GM13976 (cell line): Measurements from ENCODE around the gene TBCK.

Experiments used
- DNase-seq: peaks from one replicate; pipeline ENCODE4 v3.0.0; 2012; ENCODE audit warnings: low spot score
- in situ Hi-C: fragments of 300-500 bp; cut with MboI; formaldehyde crosslinking; loops from one replicate; pipeline ENCODE4 v1.12.0; 2022; ENCODE audit warnings: low sequenced_read_pairs, mixed read lengths, inconsistent platforms; ENCODE audit not compliant: unreplicated experiment
- TF ChIP-seq, protein P1 (sequence below): IDR thresholded peaks from 2 replicates; pipeline ENCODE4 v1.5.1; 2012; ENCODE audit warnings: borderline replicate concordance, mild to moderate bottlenecking; ENCODE audit not compliant: insufficient read depth; ENCODE audit errors: extremely low read depth, missing control alignments, control extremely low read depth

The TBCK gene

GRCh38 chr4:106035204-106035603 lies 280.8 kb downstream of the TBCK start:
- in situ Hi-C loops, result no loop called here
- TF ChIP-seq, protein P1, sequence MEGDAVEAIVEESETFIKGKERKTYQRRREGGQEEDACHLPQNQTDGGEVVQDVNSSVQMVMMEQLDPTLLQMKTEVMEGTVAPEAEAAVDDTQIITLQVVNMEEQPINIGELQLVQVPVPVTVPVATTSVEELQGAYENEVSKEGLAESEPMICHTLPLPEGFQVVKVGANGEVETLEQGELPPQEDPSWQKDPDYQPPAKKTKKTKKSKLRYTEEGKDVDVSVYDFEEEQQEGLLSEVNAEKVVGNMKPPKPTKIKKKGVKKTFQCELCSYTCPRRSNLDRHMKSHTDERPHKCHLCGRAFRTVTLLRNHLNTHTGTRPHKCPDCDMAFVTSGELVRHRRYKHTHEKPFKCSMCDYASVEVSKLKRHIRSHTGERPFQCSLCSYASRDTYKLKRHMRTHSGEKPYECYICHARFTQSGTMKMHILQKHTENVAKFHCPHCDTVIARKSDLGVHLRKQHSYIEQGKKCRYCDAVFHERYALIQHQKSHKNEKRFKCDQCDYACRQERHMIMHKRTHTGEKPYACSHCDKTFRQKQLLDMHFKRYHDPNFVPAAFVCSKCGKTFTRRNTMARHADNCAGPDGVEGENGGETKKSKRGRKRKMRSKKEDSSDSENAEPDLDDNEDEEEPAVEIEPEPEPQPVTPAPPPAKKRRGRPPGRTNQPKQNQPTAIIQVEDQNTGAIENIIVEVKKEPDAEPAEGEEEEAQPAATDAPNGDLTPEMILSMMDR, result no peak
- no peak for DNase-seq

DNA sequence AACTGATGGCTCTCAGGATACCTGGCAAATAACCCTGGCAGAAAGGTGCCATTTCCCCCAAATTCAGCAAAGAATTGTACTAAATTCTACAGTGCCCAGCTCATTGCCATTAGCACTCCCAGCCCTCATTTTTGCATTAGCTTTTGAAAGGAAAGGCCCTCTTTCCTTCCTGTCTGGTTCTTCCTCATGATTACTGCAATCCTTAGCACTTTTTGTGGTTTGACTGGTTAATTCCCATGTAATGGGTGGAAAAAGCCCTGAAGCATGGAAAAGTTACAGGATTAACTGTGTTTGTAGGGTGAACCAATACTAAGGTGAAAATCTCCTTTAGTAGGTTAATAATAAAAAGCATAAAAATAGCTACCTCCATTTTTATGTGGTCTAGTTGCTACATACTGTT lies 281.3 kb downstream of the TBCK start:
- DNase-seq, result no peak
- in situ Hi-C loops, result no loop called here
- TF ChIP-seq, protein P1, result no peak

- in situ Hi-C loops, result no loop called here
- DNase-seq, result no peak
- TF ChIP-seq, protein P1, result no peak
These were observed 281.8 kb downstream of the TBCK start for GRCh38 chr4:106034220-106034619.

DNA sequence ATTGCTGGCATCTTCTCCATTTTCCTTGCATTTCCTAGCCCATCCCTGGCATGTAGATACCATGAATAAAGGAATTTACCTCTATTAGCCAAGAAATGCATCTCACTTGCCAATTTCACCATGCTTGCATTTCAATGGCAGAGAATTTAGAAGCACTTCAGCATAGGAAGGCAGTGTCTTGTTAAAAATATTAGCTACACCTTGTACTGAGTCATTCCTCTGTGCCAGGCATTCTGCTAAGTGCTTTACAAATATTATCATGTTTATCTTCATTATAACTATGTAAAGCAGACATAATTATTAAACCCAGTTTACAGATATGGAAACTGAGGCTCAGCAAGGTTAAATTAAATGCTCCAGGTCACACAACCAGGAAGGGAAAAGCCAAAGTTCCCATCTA lies 282.5 kb downstream of the TBCK start:
- DNase-seq, result no peak
- in situ Hi-C loops, result no loop called here
- TF ChIP-seq, protein P1, result no peak

GRCh38 chr4:106032851-106033286 lies 283.1 kb downstream of the TBCK start:
- TF ChIP-seq, protein P1, result no peak
- DNase-seq, result no peak
- in situ Hi-C loops, result no loop called here

DNA sequence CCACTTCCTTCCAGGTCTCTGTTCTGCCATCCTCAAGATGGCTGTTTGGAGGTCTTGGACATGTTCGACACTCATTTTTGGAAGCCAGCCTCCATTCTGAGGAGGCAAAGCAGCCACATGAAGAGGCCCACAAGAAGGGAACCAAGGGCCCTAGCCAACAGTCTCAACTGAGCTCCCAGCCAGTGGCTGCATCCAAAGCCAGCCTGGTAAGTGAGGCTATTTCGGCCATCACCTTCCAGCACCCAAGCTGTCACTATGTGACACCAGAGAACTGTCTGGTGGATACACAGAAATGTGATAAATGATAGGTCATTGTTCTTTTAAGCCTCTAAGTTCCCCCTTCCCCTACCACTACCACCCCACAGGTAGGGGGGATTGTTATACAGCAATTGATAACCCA lies 293.6 kb downstream of the TBCK start:
- TF ChIP-seq, protein P1, result no peak
- DNase-seq, result no peak
- in situ Hi-C loops, result no loop called here

- in situ Hi-C loops, result no loop called here
- no peak for DNase-seq
- TF ChIP-seq, protein P1, result no peak
These were observed 294.1 kb downstream of the TBCK start for GRCh38 chr4:106021737-106022410.
